ENCODE results near the gene PSMD11.
"Not testable (repeated sequence)": the region's sequence is repeated elsewhere in the genome, so short reads cannot be mapped to it uniquely, and the experiment has no call there.

PSMD11 gene

DNA sequence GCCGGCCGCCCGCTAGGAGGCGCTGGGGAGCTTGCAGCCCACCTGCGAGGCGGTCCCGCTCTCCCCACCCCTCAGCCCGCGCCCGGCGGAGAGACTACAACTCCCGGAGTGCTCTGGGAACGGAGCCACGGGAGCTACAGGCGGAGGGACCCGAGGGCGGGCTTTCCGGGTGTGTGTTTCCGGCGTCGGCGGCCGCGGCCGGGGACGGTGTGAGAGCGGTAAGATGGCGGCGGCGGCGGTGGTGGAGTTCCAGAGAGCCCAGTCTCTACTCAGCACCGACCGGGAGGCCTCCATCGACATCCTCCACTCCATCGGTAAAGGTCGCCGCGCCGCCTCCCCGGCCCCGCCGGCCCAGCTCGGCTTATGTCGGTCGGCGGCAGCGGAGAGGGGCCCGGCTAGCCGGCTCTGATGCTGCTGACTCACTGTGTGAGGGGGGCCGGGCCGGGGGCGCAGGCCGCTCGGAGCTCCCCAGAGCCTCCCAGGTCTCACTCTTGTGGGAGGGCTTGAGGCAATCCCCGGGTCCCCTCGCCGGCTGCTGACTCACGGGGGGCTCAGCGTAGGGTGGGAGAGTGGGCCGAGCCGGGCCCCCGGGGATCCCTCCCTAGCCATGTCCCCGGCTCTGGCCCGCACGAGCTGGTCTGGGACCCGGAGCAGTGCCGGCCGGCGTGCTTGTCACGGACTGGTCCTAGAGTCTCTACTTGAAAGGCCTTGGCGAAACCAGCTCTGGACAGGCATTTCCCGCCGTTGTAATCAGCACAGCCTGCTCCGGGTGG is at the start of gene PSMD11:
Gene PSMD11, plus strand, starts transcription at position 210 of the 773 bp plus-strand sequence. Its CDS starts 14 bp downstream, at position 224.
- FAIRE-seq (no peak), DNase-seq (ENCODE audit: insufficient read length, low spot score) (peak; percentile 92)
- TF ChIP-seq CTCF (IDR thresholded peaks at IDR 0.05; ENCODE audit: insufficient read depth, missing control alignments) = peak; percentile 84

DNA sequence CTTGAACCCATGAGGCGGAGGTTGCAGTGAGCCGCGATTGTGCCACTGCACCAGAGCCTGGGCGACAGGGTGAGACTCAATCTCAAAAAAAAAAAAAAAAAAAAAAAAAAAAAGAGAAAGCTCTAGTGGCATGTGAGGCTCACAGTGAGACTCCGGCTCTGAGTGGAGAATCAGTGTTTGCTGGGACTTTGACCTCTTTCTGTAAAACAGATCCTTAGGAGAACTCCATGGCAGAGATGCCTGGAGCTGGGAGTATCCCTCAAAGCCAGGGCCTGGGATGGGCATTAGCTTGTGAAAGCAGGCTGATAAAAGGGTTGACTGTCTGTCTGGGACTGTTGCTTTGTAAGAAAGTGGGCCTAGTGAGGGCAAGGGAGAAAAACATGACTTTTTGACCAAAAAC is 48.0 kb upstream of the PSMD11 start:
- TF ChIP-seq CTCF (IDR thresholded peaks at IDR 0.05; ENCODE audit: insufficient read depth, missing control alignments) = no peak
- FAIRE-seq = no peak

GRCh38 chr17:32398946-32399345 is 45.4 kb upstream of the PSMD11 start:
- no peak for DNase-seq (ENCODE audit: insufficient read length, low spot score)
- no peak for FAIRE-seq
- no peak for TF ChIP-seq CTCF (IDR thresholded peaks at IDR 0.05; ENCODE audit: insufficient read depth, missing control alignments)

More for the DNA sequence above, 48.0 kb upstream of the PSMD11 start:
- no peak for DNase-seq (ENCODE audit: insufficient read length, low spot score)

DNA sequence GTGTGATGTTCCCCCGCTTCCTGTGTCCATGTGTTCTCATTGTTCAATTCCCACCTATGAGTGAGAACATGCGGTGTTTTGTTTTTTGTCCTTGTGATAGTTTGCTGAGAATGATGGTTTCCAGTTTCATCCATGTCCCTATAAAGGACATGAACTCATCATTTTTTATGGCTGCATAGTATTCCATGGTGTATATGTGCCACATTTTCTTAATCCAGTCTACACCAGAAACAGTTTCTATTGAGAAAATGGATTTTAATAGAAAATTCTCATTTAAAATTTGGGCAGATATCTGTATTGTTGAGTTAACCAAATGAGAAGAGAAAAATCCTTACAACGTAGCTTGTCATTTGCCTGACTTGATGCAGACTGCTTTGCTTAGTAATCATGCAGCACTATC is 34.2 kb upstream of the PSMD11 start:
- not testable (repeated sequence) for DNase-seq (ENCODE audit: insufficient read length, low spot score); FAIRE-seq

GRCh38 chr17:32426894-32427293 is 17.4 kb upstream of the PSMD11 start:
- DNase-seq (ENCODE audit: insufficient read length, low spot score) (no peak), FAIRE-seq (no peak)
- no peak for TF ChIP-seq CTCF (IDR thresholded peaks at IDR 0.05; ENCODE audit: insufficient read depth, missing control alignments)

DNA sequence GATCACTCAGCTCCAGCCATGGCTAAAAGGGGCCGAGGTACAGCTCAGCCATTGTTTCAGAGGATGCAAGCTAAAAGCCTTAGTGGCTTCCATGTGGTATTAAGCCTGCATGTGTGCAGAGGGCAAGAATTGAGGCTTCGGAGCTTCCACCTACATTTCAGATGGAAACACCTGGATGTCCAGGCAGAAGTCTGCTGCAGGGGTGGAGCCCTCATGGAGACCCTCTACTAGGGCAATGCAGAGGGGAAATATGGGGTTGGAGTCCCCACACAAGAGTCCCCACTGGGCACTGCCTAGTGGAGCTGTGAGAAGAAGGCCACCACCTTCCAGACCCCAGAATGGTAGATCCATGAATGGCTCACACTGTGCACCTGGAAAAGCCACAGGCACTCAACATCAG is 14.7 kb upstream of the PSMD11 start:
- DNase-seq (ENCODE audit: insufficient read length, low spot score) (no peak), FAIRE-seq (no peak)
- TF ChIP-seq CTCF (IDR thresholded peaks at IDR 0.05; ENCODE audit: insufficient read depth, missing control alignments) = no peak

- FAIRE-seq (no peak), DNase-seq (ENCODE audit: insufficient read length, low spot score) (no peak)
- TF ChIP-seq CTCF (IDR thresholded peaks at IDR 0.05; ENCODE audit: insufficient read depth, missing control alignments) = no peak
These were observed 3.6 kb upstream of the PSMD11 start for GRCh38 chr17:32440722-32441121.
